A172 (cell line): ENCODE measurements around the gene EYA4. TPM values are rescaled to one million over a fixed set of nuclear protein-coding genes. Genes with fewer than 3 reads are reported as not detected.

Experiments used
- DNase-seq: peaks from one replicate; pipeline ENCODE4 v3.0.0-alpha.2; 2015; ENCODE audit warnings: low spot score
- total RNA-seq: library from RNA; depleted of rRNA; stranded (reverse); fragments of >200 nt; shearing (Covaris generic); gene quantifications from 2 replicates; pipeline ENCODE4 v1.2.3, GENCODE V29; 2014

EYA4 gene
- total RNA-seq, 1 experiment from 2014 or later: not detected

GRCh38 chr6:133348846-133349245, 107.7 kb downstream of the EYA4 start:
- no peak for DNase-seq

DNA sequence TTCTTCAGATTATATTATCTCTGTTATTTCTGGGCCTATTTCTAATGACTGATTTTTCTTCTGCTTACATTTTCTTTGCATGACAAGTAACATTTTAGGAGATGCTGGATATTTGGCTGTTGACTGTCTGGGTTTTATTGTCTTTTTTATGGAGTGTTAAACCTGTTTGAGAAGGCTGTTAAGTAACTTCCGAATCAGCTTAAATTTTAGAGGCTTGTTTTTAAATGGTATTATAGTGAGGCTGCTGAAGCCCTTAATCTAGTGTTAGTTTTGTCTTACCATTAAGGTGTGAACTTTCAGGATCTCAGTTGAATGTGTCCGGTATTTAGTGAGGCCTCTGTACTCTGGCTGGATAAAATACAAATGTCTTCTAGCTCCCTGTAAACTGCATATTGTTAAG, 109.8 kb downstream of the EYA4 start:
- no peak for DNase-seq

DNA sequence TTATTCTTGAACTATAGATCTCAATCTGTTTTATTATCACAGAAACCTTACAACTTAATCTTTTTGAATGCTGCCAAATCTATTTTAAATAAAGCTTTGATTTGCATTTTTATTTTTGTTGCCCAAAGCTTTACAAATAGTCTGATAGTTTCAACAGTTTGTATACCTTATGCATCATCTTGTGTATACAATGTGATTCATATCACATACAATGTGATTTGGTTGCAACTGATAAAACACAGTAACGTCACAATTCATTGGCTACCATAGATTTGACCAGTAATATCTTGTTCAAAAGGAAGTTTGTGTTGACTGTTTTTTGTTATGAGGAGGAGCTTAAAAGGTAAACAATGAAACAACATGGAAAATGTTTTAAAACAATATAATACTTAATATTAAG, 110.9 kb downstream of the EYA4 start:
- DNase-seq: no peak

DNA sequence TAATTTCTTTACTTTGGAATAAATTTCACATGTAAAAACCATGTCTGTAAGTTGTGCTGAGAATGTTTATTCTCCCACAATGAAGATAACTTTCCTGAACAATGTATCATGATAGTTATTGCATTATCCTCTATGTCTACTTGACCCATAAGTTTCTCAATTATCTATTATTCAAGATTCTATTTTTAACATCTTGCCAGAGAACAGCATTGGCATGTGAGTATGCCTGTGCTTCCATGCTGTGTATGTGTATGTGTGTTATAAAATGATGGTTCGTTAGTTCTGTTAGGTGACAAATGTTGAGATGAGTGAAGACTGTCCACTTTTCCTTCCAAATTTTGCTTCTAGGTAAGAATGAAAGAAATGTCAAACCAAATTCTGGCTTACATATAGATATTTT, 111.9 kb downstream of the EYA4 start:
- no peak for DNase-seq

DNA sequence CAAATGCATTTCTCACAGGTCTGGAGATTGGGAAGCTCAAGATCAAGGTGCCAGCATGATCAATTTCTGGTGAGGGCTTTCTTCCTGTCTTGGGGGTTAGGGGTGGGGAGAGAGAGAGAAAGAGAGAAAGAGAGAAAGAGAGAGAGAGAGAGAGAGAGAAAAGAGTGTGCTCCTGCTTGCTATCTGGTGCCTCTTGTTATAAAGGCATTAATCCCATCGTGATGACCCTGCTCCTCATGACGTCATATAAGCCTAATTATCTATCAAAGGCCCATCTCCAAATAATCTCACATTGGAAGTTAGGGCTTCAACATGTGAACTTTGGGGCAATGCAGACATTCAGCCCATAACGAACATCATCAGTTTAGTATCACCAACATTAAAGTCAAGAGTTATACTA, 114.8 kb downstream of the EYA4 start:
- no peak for DNase-seq

DNA sequence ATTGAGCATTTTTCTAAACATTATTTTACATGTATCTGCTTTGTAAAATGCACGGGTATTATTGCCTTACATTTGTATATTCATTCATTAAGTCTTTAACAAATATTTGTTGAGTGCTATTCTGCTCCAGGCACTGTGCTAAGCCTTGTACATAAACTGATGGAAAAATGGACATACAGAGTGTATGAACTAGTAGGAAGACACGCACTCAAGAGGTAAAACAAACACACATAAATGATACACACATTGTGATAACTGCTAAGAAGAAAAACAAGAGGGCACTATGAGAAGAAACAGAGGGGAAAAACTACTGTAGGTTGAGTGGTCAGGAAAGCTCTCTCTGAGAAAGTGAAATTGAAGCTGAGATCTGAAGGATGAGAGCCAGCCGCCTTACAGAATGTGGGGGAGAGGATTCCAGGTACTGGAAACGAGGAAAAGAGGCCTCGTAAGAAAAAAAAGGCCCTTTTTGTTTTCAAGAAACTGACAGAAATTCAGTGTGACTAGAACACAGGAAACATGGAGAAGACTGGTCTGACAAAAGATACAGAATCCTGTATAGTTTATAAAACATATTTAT, 117.5 kb downstream of the EYA4 start:
- DNase-seq: no peak

GRCh38 chr6:133359256-133359655, 118.1 kb downstream of the EYA4 start:
- no peak for DNase-seq

DNA sequence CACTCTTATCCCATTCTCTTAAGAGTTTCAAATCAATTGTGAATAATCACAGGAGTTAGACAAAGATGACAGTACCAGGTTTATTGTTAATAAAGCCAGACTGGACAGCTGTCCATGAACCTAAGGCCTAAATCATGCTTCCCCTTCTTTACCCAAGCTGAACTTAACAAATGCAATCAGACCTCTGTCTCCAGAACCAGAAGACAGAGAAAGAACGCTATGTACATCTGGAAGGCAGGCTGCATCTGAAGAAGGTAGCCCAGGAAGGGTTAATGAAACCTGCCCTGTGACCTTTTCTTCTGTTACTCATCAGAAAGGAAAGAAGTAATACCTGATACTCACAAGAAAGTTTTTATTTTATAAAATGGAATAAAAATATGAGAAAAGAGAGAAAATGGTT, 118.6 kb downstream of the EYA4 start:
- no peak for DNase-seq

- DNase-seq: no peak
Observed at GRCh38 chr6:133360194-133360593, 119.0 kb downstream of the EYA4 start.

GRCh38 chr6:133362813-133363212, 121.7 kb downstream of the EYA4 start:
- DNase-seq: no peak

GRCh38 chr6:133368664-133369063, 127.5 kb downstream of the EYA4 start:
- no peak for DNase-seq

- no peak for DNase-seq
Observed at GRCh38 chr6:133369773-133370272, 128.7 kb downstream of the EYA4 start.

DNA sequence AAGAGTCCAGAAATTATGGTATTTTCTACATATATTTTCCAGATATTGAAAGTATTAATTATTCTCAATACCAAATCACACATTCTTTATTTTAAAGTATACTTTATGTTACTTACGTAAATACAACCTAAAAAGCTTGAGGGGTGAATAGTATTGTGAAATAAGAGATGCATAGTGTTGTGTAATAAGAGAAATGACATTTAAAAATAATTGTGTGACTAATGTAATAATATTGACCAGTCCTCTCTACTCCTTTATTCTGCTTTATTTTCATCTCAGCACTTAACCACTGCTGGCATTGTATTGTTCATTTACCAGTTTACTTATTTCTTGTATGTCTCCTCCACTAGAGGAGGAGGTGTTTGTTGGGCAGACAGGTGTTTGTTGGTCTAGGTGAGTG, 135.6 kb downstream of the EYA4 start:
- DNase-seq: no peak

GRCh38 chr6:133377219-133377618, 136.1 kb downstream of the EYA4 start:
- no peak for DNase-seq

- no peak for DNase-seq
Observed at GRCh38 chr6:133380047-133380446, 138.9 kb downstream of the EYA4 start.

DNA sequence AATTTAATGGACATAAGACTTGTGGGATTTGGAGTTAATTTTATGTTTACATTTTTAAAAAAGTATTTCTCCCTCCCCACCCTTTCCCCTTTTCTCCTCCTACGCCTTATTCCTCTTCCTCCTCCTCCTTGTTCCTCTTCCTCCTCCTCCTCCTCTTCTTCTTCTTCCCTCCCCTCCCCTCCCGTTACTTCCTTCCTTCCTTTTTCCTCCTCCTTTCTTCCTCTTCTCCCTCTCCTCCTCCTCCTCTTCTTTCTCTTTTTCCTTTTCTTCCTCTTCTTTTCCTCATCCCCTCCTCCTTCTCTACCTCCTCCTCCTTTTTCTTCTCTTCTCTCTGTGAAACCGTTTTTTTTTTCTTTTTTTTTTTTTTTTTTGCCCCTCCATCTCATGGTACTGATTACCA, 139.6 kb downstream of the EYA4 start:
- no peak for DNase-seq

- no peak for DNase-seq
Observed at GRCh38 chr6:133388731-133389130, 147.6 kb downstream of the EYA4 start.

DNA sequence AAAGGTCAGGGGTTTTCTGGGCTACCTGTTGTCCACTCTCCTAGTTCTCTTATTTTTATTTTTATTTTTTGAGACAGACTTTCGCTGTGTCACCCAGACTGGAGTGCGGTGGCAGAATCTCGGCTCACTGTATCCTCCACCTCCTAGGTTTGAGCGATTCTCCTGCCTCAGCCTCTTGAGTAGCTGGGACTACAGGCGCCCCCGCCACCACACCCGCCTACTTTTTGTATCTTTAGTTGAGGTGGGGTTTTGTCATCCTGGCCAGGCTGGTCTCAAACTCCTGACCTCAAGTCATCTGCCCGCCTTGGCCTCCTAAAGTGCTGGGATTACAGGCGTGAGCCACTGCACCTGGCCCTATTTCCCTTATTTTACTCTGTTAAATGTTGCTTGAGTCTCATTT, 149.0 kb downstream of the EYA4 start:
- no peak for DNase-seq

DNA sequence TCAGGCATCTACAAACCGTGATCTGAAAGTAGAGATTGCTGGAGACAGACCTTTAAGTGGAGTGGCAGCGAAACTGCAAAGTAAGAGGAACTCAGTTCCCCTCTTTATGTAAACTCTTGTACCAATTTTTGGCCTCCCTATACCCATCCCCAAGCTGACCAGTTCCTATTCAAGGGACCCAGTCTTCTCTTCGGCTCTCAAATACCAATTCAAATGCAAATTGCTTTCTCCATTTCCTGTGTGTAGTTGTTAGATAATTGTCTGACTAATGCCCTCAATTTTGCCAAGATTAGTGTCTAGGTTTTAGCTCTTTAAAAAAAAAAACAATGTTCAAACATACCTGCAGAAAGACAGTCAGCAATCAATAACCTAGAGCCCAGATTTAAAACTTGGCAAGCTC, 150.9 kb downstream of the EYA4 start:
- no peak for DNase-seq

GRCh38 chr6:133392641-133393040, 151.5 kb downstream of the EYA4 start:
- no peak for DNase-seq

- DNase-seq: no peak
Observed at GRCh38 chr6:133393891-133394290, 152.7 kb downstream of the EYA4 start.

- no peak for DNase-seq
Observed at GRCh38 chr6:133394630-133395029, 153.5 kb downstream of the EYA4 start.

GRCh38 chr6:133396233-133396983, 155.3 kb downstream of the EYA4 start:
- no peak for DNase-seq

DNA sequence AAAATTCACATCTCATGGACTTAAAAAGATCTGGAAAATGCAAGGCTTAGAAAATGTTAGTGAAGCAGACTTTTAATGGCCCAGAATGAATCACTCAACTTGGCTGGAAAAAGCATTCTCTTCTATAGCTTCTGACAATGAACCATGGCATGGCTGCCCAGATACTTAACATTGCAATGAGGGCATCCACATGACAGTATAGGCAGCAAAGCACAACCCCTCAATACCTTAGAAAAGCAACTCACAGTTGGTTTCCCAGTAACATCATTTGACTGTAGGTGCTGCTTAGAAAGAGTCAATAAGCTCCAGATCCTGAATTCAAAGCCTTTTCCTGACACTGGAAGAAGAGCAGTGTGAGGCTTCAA, 155.8 kb downstream of the EYA4 start:
- no peak for DNase-seq
